HepG2 (cell line): ENCODE measurements around the gene MLH1. TPM values are rescaled to one million over a fixed set of nuclear protein-coding genes. Genes with fewer than 3 reads are reported as not detected.

Experiments used
- ATAC-seq: fragments of 200-7000 bp; cut with Tn5 transposase; 3 replicates; pipeline ENCODE4 v1.9.1; 2020; ENCODE audit warnings: mild to moderate bottlenecking, moderate library complexity
- BruUV-seq: library from RNA; stranded (reverse); fragments of 400-500 nt; replicated peaks from 2 replicates; lab custom pipeline; 2021; lab: Mats Ljungman, UMichigan
- CTCF ChIA-PET: fragments of 300-600 bp; formaldehyde crosslinking; extraction: SDS; loops from one replicate; lab custom pipeline; 2021; ENCODE audit warnings: low total read pairs, inconsistent platforms, low intra/inter-chr PET ratio; lab: Yijun Ruan, JAX
- POLR2A ChIA-PET: fragments of 350-600 bp; sonication (Branson Sonifier 250); formaldehyde crosslinking; loops from one replicate; lab custom pipeline; 2020; ENCODE audit warnings: antibody characterized with exemption, inconsistent platforms; lab: Yijun Ruan, JAX
- DNase-seq: peaks from one replicate; pipeline ENCODE4 v3.0.0-alpha.2; 2015; ENCODE audit warnings: low spot score
- FAIRE-seq: peaks from 3 replicates; lab custom pipeline; 2011; peaks lifted over from hg19 to GRCh38; lab: Jason Lieb, UNC
- H2AFZ ChIP-seq: one replicate; pipeline ENCODE4 v1.6.1; 2011; ENCODE audit warnings: low read length, inconsistent platforms
- H3K27ac ChIP-seq: fragments of 300-600 bp; 3 replicates; pipeline ENCODE4 v1.8.0; 2011; ENCODE audit warnings: mixed run types, mild to moderate bottlenecking, mixed read lengths, low read length, inconsistent platforms; ENCODE audit not compliant: insufficient read depth; ENCODE audit errors: extremely low read length
- H3K27me3 ChIP-seq, 2 experiments: fragments of 200-600 bp in 1 of 2; 2 replicates in 1 of 2; 3 replicates in 1 of 2; pipeline versions ENCODE4 v1.6.0 to v1.8.0; 2011; ENCODE audit warnings: low read length in 2 of 2, mild to moderate bottlenecking in 2 of 2, moderate library complexity in 2 of 2, inconsistent platforms in 1 of 2; ENCODE audit not compliant: insufficient read depth in 2 of 2, control insufficient read depth in 1 of 2
- H3K36me3 ChIP-seq, 2 experiments: fragments of 200-600 bp in 1 of 2; replicated peaks in 1 of 2; 2 replicates in 1 of 2; 3 replicates in 1 of 2; pipeline versions ENCODE4 v1.5.1 to v1.8.0; 2011; ENCODE audit warnings: low read length in 2 of 2, inconsistent platforms in 1 of 2; ENCODE audit not compliant: insufficient read depth in 2 of 2, control insufficient read depth in 1 of 2
- H3K4me1 ChIP-seq: 2 replicates; pipeline ENCODE4 v1.5.1; 2012; ENCODE audit warnings: low read length, inconsistent platforms; ENCODE audit not compliant: insufficient read depth
- H3K4me2 ChIP-seq: 2 replicates; pipeline ENCODE4 v1.6.0; 2011; ENCODE audit warnings: low read depth, low read length, inconsistent platforms
- H3K4me3 ChIP-seq, 3 experiments: fragments of 200-600 bp in 1 of 3; sonication (generic), shearing (Covaris generic) in 1 of 3; replicated peaks in 1 of 3; 2 replicates each; pipeline ENCODE4 v1.5.1; 2011 to 2016; ENCODE audit warnings: low read length in 3 of 3, inconsistent platforms in 2 of 3, low read depth in 2 of 3, mild to moderate bottlenecking in 2 of 3, control low read depth in 1 of 3, mixed read lengths in 1 of 3; ENCODE audit not compliant: insufficient read depth in 1 of 3
- H3K79me2 ChIP-seq: one replicate; pipeline ENCODE4 v1.6.1; 2011; ENCODE audit warnings: low read length, inconsistent platforms; ENCODE audit not compliant: insufficient read depth
- H3K9ac ChIP-seq: 2 replicates; pipeline ENCODE4 v1.6.0; 2011; ENCODE audit warnings: mild to moderate bottlenecking, low read depth, low read length, inconsistent platforms; ENCODE audit not compliant: insufficient read depth
- H3K9me3 ChIP-seq: 2 replicates; pipeline ENCODE4 v1.5.1; 2012; ENCODE audit warnings: mild to moderate bottlenecking, low read length
- H4K20me1 ChIP-seq: 2 replicates; pipeline ENCODE4 v1.6.0; 2011; ENCODE audit warnings: inconsistent platforms, mild to moderate bottlenecking, low read length, moderate library complexity; ENCODE audit not compliant: insufficient read depth
- CENPX ChIP-seq: sonication (generic); formaldehyde crosslinking; IDR thresholded peaks from 2 replicates; pipeline ENCODE4 v1.9.0; 2021; ENCODE audit warnings: mild to moderate bottlenecking, missing genetic modification reagents, moderate library complexity
- CTCF ChIP-seq: sonication (generic); formaldehyde crosslinking; IDR thresholded peaks from 2 replicates; pipeline ENCODE4 v1.5.0; 2020; ENCODE audit warnings: mild to moderate bottlenecking, missing genetic modification reagents, moderate library complexity
- KDM5A ChIP-seq: fragments of 200-600 bp; sonication (generic); IDR thresholded peaks from 2 replicates; pipeline ENCODE4 v1.7.0; 2018; ENCODE audit warnings: antibody characterized with exemption, mild to moderate bottlenecking, low read length, borderline replicate concordance
- NR2F6 ChIP-seq, 2 experiments: IDR thresholded peaks; 2 replicates each; pipeline ENCODE4 v1.6.1; 2016; ENCODE audit warnings: antibody characterized with exemption in 1 of 2, mild to moderate bottlenecking in 1 of 2
- SMC3 ChIP-seq: IDR thresholded peaks from 2 replicates; pipeline ENCODE4 v1.6.1; 2011; ENCODE audit warnings: low read length, improper control_type of control experiment
- STAG1 ChIP-seq: sonication (generic); formaldehyde crosslinking; IDR thresholded peaks from 2 replicates; pipeline ENCODE4 v1.4.0; 2020; ENCODE audit warnings: missing genetic modification reagents
- ZBTB14 ChIP-seq: sonication (generic); formaldehyde crosslinking; IDR thresholded peaks from 2 replicates; pipeline ENCODE4 v1.4.0; 2020; ENCODE audit warnings: missing genetic modification reagents
- ZNF33B ChIP-seq: sonication (generic); formaldehyde crosslinking; IDR thresholded peaks from 2 replicates; pipeline ENCODE4 v1.5.1; 2020; ENCODE audit warnings: mild to moderate bottlenecking, missing genetic modification reagents
- ZNF383 ChIP-seq: sonication (generic); formaldehyde crosslinking; IDR thresholded peaks from 2 replicates; pipeline ENCODE4 v1.4.0; 2020; ENCODE audit warnings: missing genetic modification reagents, mild to moderate bottlenecking, borderline replicate concordance
- WGBS: methylation state at CpG from one replicate; pipeline ENCODE4 v1.1.6; 2017; ENCODE audit warnings: low lambda C conversion rate; 5-methylcytosine and 5-hydroxymethylcytosine counted together
- in situ Hi-C: cut with HindIII; loops from 2 replicates; pipeline ENCODE4 v1.10.0; 2017; ENCODE audit warnings: low pct_unique_long_range_greater_than_20kb; ENCODE audit not compliant: extremely low pct_ligation_motif_present
- intact Hi-C: fragments of 100-400 bp; cut with micrococcal nuclease; formaldehyde crosslinking; loops from one replicate; pipeline ENCODE4 v1.10.0; 2022; ENCODE audit not compliant: unreplicated experiment
- polyA plus RNA-seq, 8 experiments: library from polyadenylated mRNA; depleted of rRNA in 3 of 8; stranded (reverse) in 7 of 8; unstranded in 1 of 8; fragments of >200 nt; fragmentation: Illumina TruSeq in 4 of 8; extraction: Trizol in 4 of 8; gene quantifications; 2 replicates each; pipeline versions ENCODE4 v1.2.1 to v1.2.3, GENCODE V29; 2011 to 2016; ENCODE audit warnings: low read depth in 4 of 8, missing spikeins in 1 of 8, mixed read lengths in 1 of 8; ENCODE audit not compliant: insufficient read depth in 1 of 8
- total RNA-seq, 5 experiments: library from RNA; depleted of rRNA; stranded (reverse); fragments of >200 nt; fragmentation: Illumina TruSeq; extraction: Trizol; gene quantifications; 2 replicates each; pipeline ENCODE4 v1.2.3, GENCODE V29; 2016; ENCODE audit warnings: low read depth in 1 of 5

Gene MLH1
- total and polyA plus RNA-seq, 2 of the 13 experiments (the other 11 are each of a cell fraction or from before 2014, with no cell fraction given): 29.5 to 70.8 TPM

GRCh38 chr3:37017683-37018082, 24.4 kb downstream of the MLH1 start:
- H2AFZ ChIP-seq: no peak overlapping the region
- peaks cover 21 to 85% of the 10 kb centered on the region in 2 experiments for H3K36me3 ChIP-seq
- TF ChIP-seq ZNF383 (CRISPR knock-in tag) (no peak), CENPX (no peak), ZBTB14 (CRISPR knock-in tag) (no peak), ZNF33B (CRISPR knock-in tag) (no peak), KDM5A (no peak)
- TF ChIP-seq, all 625 proteins: peak for 0
- Histone ChIP-seq H3K27me3 (no peaks in the 10 kb centered on the region), H3K79me2 (no peaks in the 10 kb centered on the region), H3K4me3 (no peak overlapping the region), H3K9me3 (no peaks in the 10 kb centered on the region), H3K9ac (no peak overlapping the region), H4K20me1 (no peaks in the 10 kb centered on the region), H3K27ac (no peak overlapping the region), H3K4me1 (no peaks in the 10 kb centered on the region), H3K4me2 (no peak overlapping the region)
- CTCF ChIA-PET: no interaction called here
- ATAC-seq (no peak), FAIRE-seq (no peak), DNase-seq (no peak)
- 100% methylated on average over 2 of the region's 3 CpGs for WGBS
- in situ Hi-C loops: no loop called here
- POLR2A ChIA-PET: no interaction called here
- BruUV-seq: no TSS peak
- intact Hi-C loops: no loop called here

- POLR2A ChIA-PET: interaction anchor here (1.9 kb wide), 1 partner anchor 31 kb away, joined by 7 read pairs; the partner anchor contains the start of genes EPM2AIP1 and MLH1
- DNase-seq (no peak), ATAC-seq (no peak)
Measured at GRCh38 chr3:37024092-37024491, 30.8 kb downstream of the MLH1 start.

More at GRCh38 chr3:37024092-37024491, 30.8 kb downstream of the MLH1 start:
- Histone ChIP-seq H3K36me3 (peaks cover 34 to 74% of the 10 kb centered on the region in 2 experiments), H2AFZ (no peak overlapping the region), H3K27ac (no peak overlapping the region), H3K79me2 (no peaks in the 10 kb centered on the region), H3K4me3 (no peak overlapping the region), H3K4me1 (no peaks in the 10 kb centered on the region), H4K20me1 (no peaks in the 10 kb centered on the region), H3K4me2 (no peak overlapping the region), H3K9ac (no peak overlapping the region), H3K27me3 (no peaks in the 10 kb centered on the region), H3K9me3 (0 out of 2 replicates have a peak, but pooled peaks cover 4% of the 10 kb centered on the region)
- WGBS: 99% methylated on average over 2 of the region's 2 CpGs
- BruUV-seq: no TSS peak
- FAIRE-seq: no peak
- CTCF ChIA-PET: interaction anchor here (1.8 kb wide), 1 partner anchor 189 kb away, joined by 5 read pairs; no protein-coding TSS in a partner anchor
- intact Hi-C loops (loop anchor here (1.0 kb wide), 1 partner anchor 189 kb away; no protein-coding TSS in a partner anchor), in situ Hi-C loops (loop anchor here (10.0 kb wide), 1 partner anchor 191 kb away; no protein-coding TSS in a partner anchor)
- TF ChIP-seq SMC3: peak; percentile 27; the same call in 1 of the 2 replicates
- TF ChIP-seq STAG1: peak; percentile 27
- TF ChIP-seq CTCF (CRISPR knock-in tag): peak; percentile 19; the same call in 1 of the 2 replicates
- no peak for TF ChIP-seq NR2F6 (IDR thresholded peaks at IDR 0.05)
- no peak for TF ChIP-seq NR2F6 (CRISPR knock-in tag; IDR thresholded peaks at IDR 0.05)
